ENCODE measurements around the gene UQCRHL. TPM values are rescaled to one million over a fixed set of nuclear protein-coding genes. Genes with fewer than 3 reads are reported as not detected.

UQCRHL gene
- total RNA-seq, 1 donor from 2014 or later: 1.5 TPM

DNA sequence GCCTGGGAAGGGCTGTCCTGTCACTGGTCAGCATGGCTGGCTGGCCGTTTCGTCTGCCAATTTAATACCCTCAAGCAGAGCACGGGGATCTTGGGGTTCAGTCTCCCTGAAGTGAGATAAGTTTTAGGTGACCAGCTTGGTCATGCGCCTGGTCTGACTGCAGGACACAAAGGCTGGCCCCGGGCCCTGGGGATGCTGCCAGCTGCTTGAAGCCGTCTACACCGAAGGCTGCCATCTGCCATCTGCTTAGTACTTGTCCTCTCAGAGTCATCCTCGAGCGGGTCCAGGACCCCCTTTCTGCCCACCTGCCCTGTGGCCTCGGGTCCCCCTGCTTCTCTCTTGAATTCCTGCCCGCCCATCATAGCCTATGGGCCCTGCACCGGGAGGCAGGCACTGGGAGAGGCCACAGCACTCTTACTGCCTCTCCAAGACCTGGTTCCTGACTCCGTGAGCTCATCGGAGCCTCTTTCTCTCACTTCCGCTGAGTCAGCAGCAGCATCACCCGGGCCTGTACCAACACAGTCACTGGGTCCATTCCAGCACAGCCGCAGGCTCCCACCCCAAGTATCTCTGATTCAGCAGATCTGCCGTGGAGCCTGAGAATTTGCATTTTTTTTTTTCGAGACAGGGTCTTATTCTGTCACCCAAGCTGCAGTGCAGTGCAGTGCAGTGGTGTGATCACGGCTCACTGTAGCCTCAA is 41.8 kb downstream of the UQCRHL start:
- Mint-ChIP-seq H3K27ac (no peak overlapping the region), H3K4me1 (no peaks in the 10 kb centered on the region), H3K4me3 (no peak overlapping the region), H3K27me3 (peaks cover 22% of the 10 kb centered on the region), H3K9me3 (no peaks in the 10 kb centered on the region), H3K36me3 (ENCODE audit: low read depth) (no peaks in the 10 kb centered on the region)
- intact Hi-C loops (cut with micrococcal nuclease): no loop called here
- DNase-seq: no peak

DNA sequence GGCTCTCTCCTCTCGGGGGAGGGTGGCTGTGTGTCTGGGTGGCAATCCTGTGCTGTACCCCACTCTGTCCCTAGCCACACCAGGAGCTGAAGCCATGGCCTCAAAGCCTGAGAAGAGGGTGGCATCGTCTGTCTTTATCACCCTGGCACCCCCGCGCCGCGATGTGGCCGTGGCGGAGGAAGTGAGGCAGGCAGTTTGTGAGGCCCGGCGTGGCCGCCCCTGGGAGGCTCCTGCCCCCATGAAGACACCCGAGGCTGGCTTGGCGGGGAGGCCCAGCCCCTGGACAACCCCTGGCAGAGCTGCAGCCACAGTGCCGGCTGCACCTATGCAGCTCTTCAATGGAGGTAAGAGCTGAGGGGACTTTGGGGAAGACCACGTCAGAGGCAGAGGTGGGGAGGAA is 42.6 kb downstream of the UQCRHL start:
- no peaks in the 10 kb centered on the region for H3K36me3 Mint-ChIP-seq (ENCODE audit: low read depth)
- H3K27ac Mint-ChIP-seq: no peak overlapping the region
- peaks cover 29% of the 10 kb centered on the region for H3K27me3 Mint-ChIP-seq
- DNase-seq: no peak
- no peaks in the 10 kb centered on the region for H3K4me1 Mint-ChIP-seq
- intact Hi-C loops (cut with micrococcal nuclease): no loop called here
- H3K4me3 Mint-ChIP-seq: no peak overlapping the region
- no peaks in the 10 kb centered on the region for H3K9me3 Mint-ChIP-seq

- peaks cover 35% of the 10 kb centered on the region for H3K27me3 Mint-ChIP-seq
- H3K27ac Mint-ChIP-seq: no peak overlapping the region
- H3K9me3 Mint-ChIP-seq: no peaks in the 10 kb centered on the region
- intact Hi-C loops (cut with micrococcal nuclease): no loop called here
- DNase-seq: no peak
- H3K4me3 Mint-ChIP-seq: no peak overlapping the region
- H3K36me3 Mint-ChIP-seq (ENCODE audit: low read depth): no peaks in the 10 kb centered on the region
- H3K4me1 Mint-ChIP-seq: no peaks in the 10 kb centered on the region
These were observed 43.1 kb downstream of the UQCRHL start for GRCh38 chr1:15764269-15764764.

- Mint-ChIP-seq H3K9me3 (no peaks in the 10 kb centered on the region), H3K27me3 (peaks cover 39% of the 10 kb centered on the region), H3K27ac (no peak overlapping the region), H3K4me3 (no peak overlapping the region), H3K4me1 (no peaks in the 10 kb centered on the region), H3K36me3 (ENCODE audit: low read depth) (no peaks in the 10 kb centered on the region)
- no peak for DNase-seq
- intact Hi-C loops (cut with micrococcal nuclease): no loop called here
These were observed 44.9 kb downstream of the UQCRHL start for GRCh38 chr1:15762546-15762945.

- H3K9me3 Mint-ChIP-seq: no peaks in the 10 kb centered on the region
- intact Hi-C loops (cut with micrococcal nuclease): no loop called here
- H3K27me3 Mint-ChIP-seq: peaks cover 48% of the 10 kb centered on the region
- H3K27ac Mint-ChIP-seq: no peak overlapping the region
- H3K4me3 Mint-ChIP-seq: no peak overlapping the region
- H3K4me1 Mint-ChIP-seq: no peaks in the 10 kb centered on the region
- no peaks in the 10 kb centered on the region for H3K36me3 Mint-ChIP-seq (ENCODE audit: low read depth)
- no peak for DNase-seq
These were observed 45.9 kb downstream of the UQCRHL start for GRCh38 chr1:15761366-15762128.

DNA sequence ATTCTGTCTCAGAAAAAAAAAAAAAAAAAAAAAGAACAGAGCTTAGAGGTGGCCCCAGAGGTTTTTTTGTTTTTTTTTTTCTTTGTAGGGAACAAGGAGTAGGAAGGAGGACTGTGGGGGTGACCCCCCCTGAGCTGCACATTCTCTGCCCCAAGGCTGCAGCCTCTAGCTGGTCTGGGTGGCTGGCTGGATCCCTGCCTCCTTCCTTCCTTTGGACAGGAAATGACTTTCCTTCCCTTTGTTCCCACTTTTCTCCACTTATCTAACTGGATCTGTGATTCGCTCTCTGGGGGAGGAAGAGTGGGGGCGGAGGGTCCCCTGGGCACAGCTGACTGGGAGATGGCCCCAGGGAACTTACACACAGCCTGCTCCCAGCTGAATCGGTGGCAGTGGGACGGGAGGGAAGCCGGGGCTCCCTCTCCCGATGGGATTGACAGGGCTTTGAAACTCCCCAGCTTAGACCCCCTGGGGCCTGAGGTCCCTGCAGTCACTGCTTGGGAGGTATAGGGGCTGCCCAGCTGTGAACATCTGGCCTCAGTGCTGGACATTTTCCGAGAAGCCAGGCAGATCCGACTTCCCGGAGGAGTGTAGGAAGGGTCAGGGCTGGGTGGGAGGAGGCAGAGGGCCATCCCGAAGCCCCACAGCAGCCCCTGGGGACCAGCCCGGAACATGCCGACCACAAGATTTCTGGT is 46.8 kb downstream of the UQCRHL start:
- no peak overlapping the region for H3K4me3 Mint-ChIP-seq
- peaks cover 54% of the 10 kb centered on the region for H3K27me3 Mint-ChIP-seq
- intact Hi-C loops (cut with micrococcal nuclease): no loop called here
- H3K36me3 Mint-ChIP-seq (ENCODE audit: low read depth): no peaks in the 10 kb centered on the region
- no peak overlapping the region for H3K27ac Mint-ChIP-seq
- H3K4me1 Mint-ChIP-seq: peaks cover 5% of the 10 kb centered on the region
- no peak for DNase-seq
- no peaks in the 10 kb centered on the region for H3K9me3 Mint-ChIP-seq

- no peaks in the 10 kb centered on the region for H3K9me3 Mint-ChIP-seq
- H3K4me1 Mint-ChIP-seq: peaks cover 5% of the 10 kb centered on the region
- H3K36me3 Mint-ChIP-seq (ENCODE audit: low read depth): no peaks in the 10 kb centered on the region
- DNase-seq: no peak
- H3K27ac Mint-ChIP-seq: no peak overlapping the region
- H3K4me3 Mint-ChIP-seq: peak overlapping the region; percentile 39
- peaks cover 58% of the 10 kb centered on the region for H3K27me3 Mint-ChIP-seq
- intact Hi-C loops (cut with micrococcal nuclease): no loop called here
These were observed 48.3 kb downstream of the UQCRHL start for GRCh38 chr1:15758953-15759661.

DNA sequence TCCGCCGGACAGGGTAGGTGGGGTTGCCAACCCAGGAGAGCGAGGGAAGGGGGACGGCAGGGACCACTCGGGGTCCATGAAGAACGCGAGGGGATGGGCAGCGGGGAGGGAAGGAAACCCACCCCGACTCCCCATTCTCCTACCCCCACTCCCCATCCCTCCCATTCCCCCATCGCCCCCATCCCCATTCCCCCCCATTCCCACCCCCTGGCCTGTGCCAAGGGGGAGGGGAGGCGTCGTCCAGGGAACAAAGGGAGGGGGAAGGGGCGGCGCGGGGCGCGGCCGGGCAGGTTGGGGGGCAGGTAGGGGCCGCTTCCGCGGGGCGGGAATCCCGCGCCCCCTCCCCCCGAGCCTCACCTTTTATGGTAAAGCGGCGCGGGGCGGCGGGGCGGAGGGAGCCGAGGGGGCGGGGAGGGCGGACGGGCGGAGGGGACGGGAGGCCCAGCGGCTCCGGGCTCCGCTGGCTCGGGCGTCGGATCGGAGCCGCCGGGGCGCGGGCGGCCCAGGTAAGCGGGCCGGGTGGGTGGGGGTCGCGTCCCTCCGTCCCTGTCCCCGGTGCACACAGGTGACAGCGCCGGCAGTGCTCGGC is 49.0 kb downstream of the UQCRHL start, which contains the start of gene FBLIM1:
FBLIM1 (plus strand) TSS at position 453 of the 589 bp plus-strand sequence. CDS start 6,189 bp downstream, outside the sequence.
- H3K4me3 Mint-ChIP-seq: peak within 1 kb of the TSS; percentile 68
- intact Hi-C loops (cut with micrococcal nuclease): no loop called here
- no peak for DNase-seq
- H3K36me3 Mint-ChIP-seq (ENCODE audit: low read depth): no peaks in the 10 kb centered on the region
- peaks cover 5% of the 10 kb centered on the region for H3K4me1 Mint-ChIP-seq
- H3K9me3 Mint-ChIP-seq: no peaks in the 10 kb centered on the region
- no peak within 1 kb of the TSS for H3K27ac Mint-ChIP-seq
- H3K27me3 Mint-ChIP-seq: peaks cover 55% of the 10 kb centered on the region

DNA sequence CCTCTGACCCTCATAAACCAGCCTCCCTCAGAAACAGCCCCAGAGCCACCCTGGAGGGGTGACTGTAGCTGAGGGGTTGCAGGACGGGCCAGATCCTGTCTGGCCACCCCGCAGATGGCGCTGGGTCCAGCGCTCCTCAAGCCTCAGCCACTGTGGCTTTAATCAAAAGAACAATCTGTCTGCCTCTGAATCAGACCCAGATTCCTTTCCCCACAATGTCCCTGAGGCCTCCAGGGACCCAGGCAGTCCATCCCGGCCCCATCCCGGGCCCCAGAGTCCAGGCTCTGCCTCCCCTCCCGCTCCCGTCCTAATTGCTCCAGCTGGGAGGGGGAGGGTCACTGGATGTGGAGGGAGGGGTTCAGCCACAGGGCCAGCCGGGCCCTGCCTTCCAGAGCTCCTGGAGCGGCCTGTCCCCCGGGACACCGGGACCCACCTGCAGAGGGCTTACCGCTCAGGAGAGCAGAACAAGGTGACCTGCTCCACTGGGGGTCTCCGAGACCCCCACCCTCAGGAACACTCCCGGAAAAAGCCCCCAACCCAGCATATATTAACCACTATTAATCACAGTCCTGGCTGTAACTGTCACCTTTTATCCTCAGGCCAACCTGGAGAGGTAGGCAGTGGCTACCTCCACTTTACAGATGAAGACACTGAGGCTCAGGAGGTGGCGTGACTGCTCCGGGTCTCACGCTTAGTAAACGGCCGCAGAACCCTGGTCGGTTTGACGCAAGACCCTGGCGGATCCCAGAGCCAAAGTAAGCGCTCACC is 49.7 kb downstream of the UQCRHL start:
- Mint-ChIP-seq H3K4me1 (peaks cover 5% of the 10 kb centered on the region), H3K27ac (no peak overlapping the region), H3K27me3 (peaks cover 54% of the 10 kb centered on the region), H3K4me3 (peak overlapping the region; percentile 68), H3K9me3 (no peaks in the 10 kb centered on the region), H3K36me3 (ENCODE audit: low read depth) (no peaks in the 10 kb centered on the region)
- DNase-seq: no peak
- intact Hi-C loops (cut with micrococcal nuclease): no loop called here

Other genes with a start within 250 kb of the UQCRHL start
- gene AGMAT, start 222.6 kb downstream of the UQCRHL start, total RNA-seq: 31.0 and 31.5 TPM in 2 replicates
- 50.5 and 53.0 TPM in 2 replicates for gene DDI2, start 190.2 kb downstream of the UQCRHL start, total RNA-seq
- gene PLEKHM2, start 123.3 kb downstream of the UQCRHL start, total RNA-seq: 59.9 and 60.3 TPM in 2 replicates
- gene SLC25A34, start 71.4 kb downstream of the UQCRHL start, total RNA-seq: 1.4 and 1.5 TPM in 2 replicates
- not detected in 2 replicates for gene TMEM82, start 65.2 kb downstream of the UQCRHL start, total RNA-seq
- not detected in 2 replicates for gene FBLIM1, start 48.9 kb downstream of the UQCRHL start, total RNA-seq
- gene SPEN, start 40.1 kb upstream of the UQCRHL start, total RNA-seq: 89.1 and 94.1 TPM in 2 replicates
- gene ZBTB17, start 168.5 kb upstream of the UQCRHL start, total RNA-seq: 60.9 and 63.9 TPM in 2 replicates
- gene SRARP, start 196.6 kb upstream of the UQCRHL start, total RNA-seq: not detected in 2 replicates
- not detected in 2 replicates for gene HSPB7, start 210.4 kb upstream of the UQCRHL start, total RNA-seq
- not detected in 2 replicates for gene CLCNKA, start 214.4 kb upstream of the UQCRHL start, total RNA-seq
- not detected in 2 replicates for gene CLCNKB, start 236.1 kb upstream of the UQCRHL start, total RNA-seq

All from activated CD4-positive, alpha-beta T cell treated with anti-CD3 and anti-CD28 coated beads, Interleukin-2, amount 10 ng/mL, durations not matched to agents 24 days and 14 days (primary cell).